ENCODE results near the gene PJVK. TPM values are rescaled to one million over a fixed set of nuclear protein-coding genes. Genes with fewer than 3 reads are reported as not detected.

The PJVK gene, protein sequence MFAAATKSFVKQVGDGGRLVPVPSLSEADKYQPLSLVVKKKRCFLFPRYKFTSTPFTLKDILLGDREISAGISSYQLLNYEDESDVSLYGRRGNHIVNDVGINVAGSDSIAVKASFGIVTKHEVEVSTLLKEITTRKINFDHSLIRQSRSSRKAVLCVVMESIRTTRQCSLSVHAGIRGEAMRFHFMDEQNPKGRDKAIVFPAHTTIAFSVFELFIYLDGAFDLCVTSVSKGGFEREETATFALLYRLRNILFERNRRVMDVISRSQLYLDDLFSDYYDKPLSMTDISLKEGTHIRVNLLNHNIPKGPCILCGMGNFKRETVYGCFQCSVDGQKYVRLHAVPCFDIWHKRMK
- polyA plus RNA-seq (2011; rRNA removed) (2.1 and 3.4 TPM in 2 replicates), polyA minus RNA-seq (2011; rRNA and poly(A)+ RNA removed) (1.6 and 1.7 TPM in 2 replicates)

DNA sequence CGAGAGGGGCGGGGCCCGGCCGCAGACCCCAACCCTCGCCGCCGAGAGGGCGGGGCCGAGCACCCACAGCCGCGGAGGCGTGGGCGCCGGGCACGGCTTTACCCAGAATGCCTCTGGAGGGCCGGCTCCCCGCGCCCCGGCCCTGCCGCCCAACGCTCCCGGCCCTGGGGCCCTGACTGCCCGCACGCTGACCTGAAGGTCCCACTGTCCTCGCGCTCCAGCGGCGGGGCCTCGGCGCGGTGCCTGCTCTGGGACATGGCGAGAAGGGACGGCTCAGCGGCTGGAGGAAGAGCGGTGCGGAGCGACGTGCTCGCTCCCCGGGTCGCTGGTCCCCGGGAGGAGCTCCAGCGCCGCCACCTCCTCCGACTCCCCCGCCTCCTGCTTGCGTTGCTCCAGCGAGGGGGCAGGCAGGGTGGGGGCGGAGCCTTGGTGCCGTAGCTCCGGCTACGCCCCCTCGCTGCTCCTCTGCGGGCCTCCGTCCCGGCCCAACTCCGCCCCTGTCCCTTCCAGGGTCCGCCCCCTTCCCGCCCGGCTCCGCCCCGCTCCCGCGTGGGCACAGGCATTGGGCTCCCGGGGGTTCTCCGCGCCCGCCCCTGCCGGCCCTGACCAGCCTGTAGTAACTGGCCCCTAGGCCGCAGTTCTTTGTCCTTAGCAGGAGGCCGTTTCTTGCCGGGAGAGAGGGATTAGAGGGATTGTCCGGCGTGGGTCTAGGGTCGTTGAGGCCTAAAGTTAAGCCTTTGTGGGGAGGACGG, at the start of gene PJVK, which contains the start of gene PRKRA:
PJVK (plus strand) TSS at position 605 of the 752 bp plus-strand sequence. CDS start 2,032 bp downstream, outside the sequence.
PRKRA (minus strand) TSS at position 402 of the 752 bp plus-strand sequence; CDS start at position 257, 145 bp downstream.
- H3K4me3 ChIP-seq (ENCODE audit: low read depth, low read length) = peak within 1 kb of the TSS; percentile 86
- ChIA-PET POLR2A (interaction anchor here (0.6 to 1.5 kb wide), 12 partner anchors 10 to 1190 kb away, joined by 3 to 13 read pairs (median 3); partner anchors contain the start of genes PLEKHA3 and RBM45), CTCF (interaction anchor here (0.6 to 2.4 kb wide), 2 partner anchors 49 to 319 kb away, joined by 4 to 8 read pairs; no protein-coding TSS in a partner anchor)
- TF ChIP-seq CTCF (IDR thresholded peaks at IDR 0.05; ENCODE audit: low read depth, low read length) = no peak
- H3K27ac ChIP-seq (ENCODE audit: low read depth, low read length) = peak within 1 kb of the TSS; percentile 97
- H3K27me3 ChIP-seq (ENCODE audit: control insufficient read depth, insufficient read depth, low read length) = no peaks in the 10 kb centered on the region
- peak; percentile 95 for DNase-seq (ENCODE audit: low read depth, low spot score)
- no peaks in the 10 kb centered on the region; the same call in 1 of the 2 replicates for H3K9me3 ChIP-seq (ENCODE audit: control insufficient read depth, insufficient read depth, low read length)

DNA sequence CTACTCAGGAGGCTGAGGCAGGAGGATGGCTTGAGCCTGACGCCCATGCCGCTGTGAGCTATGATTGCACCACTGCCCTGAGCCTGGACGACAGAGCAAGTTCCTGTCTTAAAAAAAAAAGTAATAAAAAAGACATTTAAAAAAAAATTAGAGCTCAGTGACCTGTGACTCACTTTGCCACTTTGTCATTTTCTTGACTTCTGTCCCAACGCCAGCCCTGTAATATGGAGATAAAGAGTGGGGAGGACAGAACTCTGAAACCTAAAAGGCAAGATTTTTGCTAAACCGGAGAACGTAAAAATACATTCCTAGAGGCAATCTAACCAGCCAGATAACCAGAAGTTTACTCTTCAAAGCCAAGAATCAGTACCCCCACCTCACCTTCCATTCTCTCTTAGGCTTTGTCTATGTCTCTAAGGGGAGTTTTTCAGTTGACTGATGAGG, 49.2 kb upstream of the PJVK start:
- no peaks in the 10 kb centered on the region for H3K9me3 ChIP-seq (ENCODE audit: control insufficient read depth, insufficient read depth, low read length)
- TF ChIP-seq CTCF (IDR thresholded peaks at IDR 0.05; ENCODE audit: low read depth, low read length) = no peak
- ChIA-PET POLR2A (interaction anchor here (0.6 kb wide), 1 partner anchor 12 kb away, joined by 3 read pairs; no protein-coding TSS in a partner anchor), CTCF (interaction anchor here (1.0 to 18.2 kb wide), 3 partner anchors 11 to 290 kb away, joined by 3 to 389 read pairs (median 4); partner anchors contain the start of gene RBM45)
- H3K27ac ChIP-seq (ENCODE audit: low read depth, low read length) = no peak overlapping the region
- no peak overlapping the region for H3K4me3 ChIP-seq (ENCODE audit: low read depth, low read length)
- no peak for DNase-seq (ENCODE audit: low read depth, low spot score)
- H3K27me3 ChIP-seq (ENCODE audit: control insufficient read depth, insufficient read depth, low read length) = no peaks in the 10 kb centered on the region

DNA sequence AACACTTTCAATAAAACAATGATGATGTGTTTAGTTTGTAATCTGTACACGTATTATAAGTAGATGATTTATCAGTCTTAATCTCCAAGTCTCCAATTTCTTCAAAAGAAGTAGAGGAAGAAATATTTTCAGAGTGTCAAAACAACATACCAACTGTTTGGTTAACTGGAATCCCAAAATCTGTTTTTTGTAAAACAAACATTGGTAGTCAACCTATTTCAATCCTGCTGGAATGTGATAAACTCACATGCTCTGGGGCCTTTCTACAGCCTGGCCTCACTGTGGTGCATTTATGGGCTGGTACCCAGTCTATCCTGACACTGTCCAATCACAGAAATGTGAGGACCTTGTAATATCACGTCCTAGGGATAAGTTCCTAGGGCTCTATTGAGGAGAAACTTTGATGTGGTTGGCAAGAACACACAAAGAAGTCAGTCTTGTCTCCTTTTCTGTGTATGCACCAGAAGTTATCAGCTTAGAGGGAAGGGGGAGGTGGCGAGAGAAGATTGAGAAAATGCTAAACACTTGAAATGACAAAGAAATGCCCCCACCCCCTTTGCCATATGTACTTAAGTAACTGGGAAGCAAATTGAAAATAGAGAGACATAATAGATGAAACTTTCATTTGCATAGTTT, 47.4 kb upstream of the PJVK start:
- CTCF ChIA-PET = interaction anchor here (0.9 to 18.2 kb wide), 4 partner anchors 8 to 292 kb away, joined by 3 to 389 read pairs (median 18); no protein-coding TSS in a partner anchor
- DNase-seq (ENCODE audit: low read depth, low spot score) = no peak
- TF ChIP-seq CTCF (IDR thresholded peaks at IDR 0.05; ENCODE audit: low read depth, low read length) = no peak
- POLR2A ChIA-PET = interaction anchor here (1.2 to 1.8 kb wide), 2 partner anchors 10 to 18 kb away, joined by 3 to 12 read pairs; no protein-coding TSS in a partner anchor
- H3K4me3 ChIP-seq (ENCODE audit: low read depth, low read length) = no peak overlapping the region
- H3K27ac ChIP-seq (ENCODE audit: low read depth, low read length) = peak overlapping the region; percentile 24
- no peaks in the 10 kb centered on the region for H3K9me3 ChIP-seq (ENCODE audit: control insufficient read depth, insufficient read depth, low read length)
- H3K27me3 ChIP-seq (ENCODE audit: control insufficient read depth, insufficient read depth, low read length) = no peaks in the 10 kb centered on the region

DNA sequence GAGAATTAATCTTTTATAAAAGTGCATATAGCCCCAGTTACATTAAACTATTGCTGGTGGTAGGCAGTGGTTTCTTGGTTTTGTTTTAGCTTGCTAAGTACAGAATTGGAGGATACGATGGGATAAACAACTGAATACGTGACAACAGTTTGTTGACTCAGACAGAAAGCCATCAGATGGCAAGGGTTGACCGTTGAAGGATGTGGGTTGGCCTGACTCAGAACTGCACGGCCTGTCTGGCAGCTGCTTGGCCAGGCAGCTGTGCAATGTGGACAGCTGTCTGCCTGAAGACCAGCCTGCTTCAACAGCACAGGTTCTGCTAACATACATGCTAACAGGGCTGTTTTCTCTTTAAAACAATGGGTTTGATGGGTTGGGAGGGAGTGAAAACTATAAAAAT, 46.8 kb upstream of the PJVK start:
- Histone ChIP-seq H3K4me3 (ENCODE audit: low read depth, low read length) (peak overlapping the region; percentile 2; the same call in 1 of the 2 replicates), H3K9me3 (ENCODE audit: control insufficient read depth, insufficient read depth, low read length) (no peaks in the 10 kb centered on the region), H3K27me3 (ENCODE audit: control insufficient read depth, insufficient read depth, low read length) (no peaks in the 10 kb centered on the region), H3K27ac (ENCODE audit: low read depth, low read length) (no peak overlapping the region)
- CTCF ChIA-PET = interaction anchor here (0.6 to 18.2 kb wide), 6 partner anchors 8 to 292 kb away, joined by 3 to 389 read pairs (median 5); no protein-coding TSS in a partner anchor
- peak; percentile 69 for DNase-seq (ENCODE audit: low read depth, low spot score)
- TF ChIP-seq CTCF (IDR thresholded peaks at IDR 0.05; ENCODE audit: low read depth, low read length) = no peak
- POLR2A ChIA-PET = interaction anchor here (0.8 to 1.8 kb wide), 4 partner anchors 10 to 47 kb away, joined by 3 to 12 read pairs (median 4); partner anchors contain the start of genes PJVK and PRKRA

Measured in AG04450 (cell line).